ENCODE measurements around the gene TSEN2.
"Not testable (repeated sequence)": the region's sequence is repeated elsewhere in the genome, so short reads cannot be mapped to it uniquely, and the experiment has no call there.

Gene TSEN2

GRCh38 chr3:12443781-12444522 lies 40.3 kb upstream of the TSEN2 start:
- H3K36me3 ChIP-seq (ENCODE audit: control insufficient read depth, insufficient read depth, low read length): no peaks in the 10 kb centered on the region
- no peaks in the 10 kb centered on the region for H3K9me3 ChIP-seq (ENCODE audit: control insufficient read depth, low read length)
- H3K27me3 ChIP-seq (replicated peaks; ENCODE audit: control insufficient read depth, insufficient read depth, low read length, poor library complexity, severe bottlenecking): no peaks in the 10 kb centered on the region
- no peak overlapping the region for H3K27ac ChIP-seq (ENCODE audit: insufficient read depth, low read length, poor library complexity, severe bottlenecking)
- H3K4me3 ChIP-seq (ENCODE audit: insufficient read depth, low read depth, low read length, poor library complexity, severe bottlenecking): no peak overlapping the region
- DNase-seq: no peak
- no peaks in the 10 kb centered on the region for H3K4me1 ChIP-seq (ENCODE audit: control insufficient read depth, insufficient read depth, low read length, poor library complexity, severe bottlenecking)

GRCh38 chr3:12444582-12445471 lies 39.5 kb upstream of the TSEN2 start:
- Histone ChIP-seq H3K4me1 (ENCODE audit: control insufficient read depth, insufficient read depth, low read length, poor library complexity, severe bottlenecking) (no peaks in the 10 kb centered on the region), H3K9me3 (ENCODE audit: control insufficient read depth, low read length) (no peaks in the 10 kb centered on the region), H3K27me3 (replicated peaks; ENCODE audit: control insufficient read depth, insufficient read depth, low read length, poor library complexity, severe bottlenecking) (no peaks in the 10 kb centered on the region), H3K4me3 (ENCODE audit: insufficient read depth, low read depth, low read length, poor library complexity, severe bottlenecking) (no peak overlapping the region), H3K27ac (ENCODE audit: insufficient read depth, low read length, poor library complexity, severe bottlenecking) (no peak overlapping the region), H3K36me3 (ENCODE audit: control insufficient read depth, insufficient read depth, low read length) (no peaks in the 10 kb centered on the region)
- DNase-seq: no peak

DNA sequence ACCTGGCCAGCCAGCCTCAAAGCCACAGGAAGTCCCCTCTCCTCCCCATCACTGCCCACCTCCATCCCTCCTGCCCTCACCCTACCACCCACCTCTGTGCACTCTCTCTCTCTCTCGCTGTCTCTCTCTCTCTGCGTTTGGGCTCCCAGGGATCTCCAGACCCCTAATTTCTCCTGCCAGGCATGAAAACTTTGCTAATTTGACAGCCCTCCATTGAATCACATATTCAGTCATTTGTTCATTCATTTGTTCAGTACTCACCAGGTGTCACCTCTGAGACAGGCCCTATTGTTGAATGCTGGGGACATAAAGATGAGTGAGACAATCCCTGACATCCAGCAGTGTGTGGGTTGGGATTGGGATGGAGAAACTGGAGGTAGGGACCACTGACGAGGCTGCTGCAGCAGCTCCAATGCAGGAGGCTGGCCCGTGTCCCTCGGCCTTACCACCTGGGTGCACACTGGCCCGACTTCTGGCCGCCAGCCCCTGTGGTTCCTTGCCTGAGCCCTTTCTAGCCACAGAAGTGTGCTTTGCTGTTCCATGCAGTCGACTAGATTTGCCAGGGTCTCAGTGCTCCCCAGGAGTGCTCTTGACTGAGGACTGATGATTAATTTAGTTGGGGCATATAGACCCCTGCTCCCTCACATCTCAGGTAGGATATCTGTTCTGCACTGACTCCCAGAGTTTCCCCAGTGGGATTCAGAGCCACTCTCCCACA lies 38.6 kb upstream of the TSEN2 start:
- Histone ChIP-seq H3K27ac (ENCODE audit: insufficient read depth, low read length, poor library complexity, severe bottlenecking) (no peak overlapping the region), H3K9me3 (ENCODE audit: control insufficient read depth, low read length) (no peaks in the 10 kb centered on the region), H3K36me3 (ENCODE audit: control insufficient read depth, insufficient read depth, low read length) (no peaks in the 10 kb centered on the region), H3K27me3 (replicated peaks; ENCODE audit: control insufficient read depth, insufficient read depth, low read length, poor library complexity, severe bottlenecking) (no peaks in the 10 kb centered on the region), H3K4me3 (ENCODE audit: insufficient read depth, low read depth, low read length, poor library complexity, severe bottlenecking) (no peak overlapping the region), H3K4me1 (ENCODE audit: control insufficient read depth, insufficient read depth, low read length, poor library complexity, severe bottlenecking) (no peaks in the 10 kb centered on the region)
- DNase-seq: no peak

GRCh38 chr3:12446298-12446697 lies 38.0 kb upstream of the TSEN2 start:
- H3K9me3 ChIP-seq (ENCODE audit: control insufficient read depth, low read length): no peaks in the 10 kb centered on the region
- no peaks in the 10 kb centered on the region for H3K27me3 ChIP-seq (replicated peaks; ENCODE audit: control insufficient read depth, insufficient read depth, low read length, poor library complexity, severe bottlenecking)
- H3K36me3 ChIP-seq (ENCODE audit: control insufficient read depth, insufficient read depth, low read length): no peaks in the 10 kb centered on the region
- H3K27ac ChIP-seq (ENCODE audit: insufficient read depth, low read length, poor library complexity, severe bottlenecking): no peak overlapping the region
- no peak for DNase-seq
- no peaks in the 10 kb centered on the region for H3K4me1 ChIP-seq (ENCODE audit: control insufficient read depth, insufficient read depth, low read length, poor library complexity, severe bottlenecking)
- no peak overlapping the region for H3K4me3 ChIP-seq (ENCODE audit: insufficient read depth, low read depth, low read length, poor library complexity, severe bottlenecking)

DNA sequence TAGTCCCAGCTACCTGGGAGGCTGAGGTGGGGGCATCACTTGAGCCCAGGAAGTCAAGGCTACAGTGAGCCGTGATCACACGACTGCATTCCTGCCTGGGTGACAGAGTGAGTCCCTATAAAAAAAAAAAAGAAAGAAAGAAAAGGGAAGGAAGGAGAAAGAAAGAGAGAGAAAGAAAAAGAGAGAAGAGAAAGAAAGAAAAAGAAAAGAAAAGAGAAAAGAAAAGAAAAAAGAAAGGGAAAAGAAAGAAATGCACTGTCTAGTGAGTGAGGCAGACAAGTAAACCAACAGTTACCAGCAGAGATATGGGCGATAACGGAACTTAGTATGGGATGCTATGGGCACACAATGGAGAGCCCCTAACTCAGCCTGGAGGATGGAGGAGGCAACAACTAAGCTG lies 37.2 kb upstream of the TSEN2 start:
- Histone ChIP-seq H3K4me1 (ENCODE audit: control insufficient read depth, insufficient read depth, low read length, poor library complexity, severe bottlenecking) (no peaks in the 10 kb centered on the region), H3K27me3 (replicated peaks; ENCODE audit: control insufficient read depth, insufficient read depth, low read length, poor library complexity, severe bottlenecking) (no peaks in the 10 kb centered on the region), H3K9me3 (ENCODE audit: control insufficient read depth, low read length) (no peaks in the 10 kb centered on the region), H3K4me3 (ENCODE audit: insufficient read depth, low read depth, low read length, poor library complexity, severe bottlenecking) (no peak overlapping the region), H3K27ac (ENCODE audit: insufficient read depth, low read length, poor library complexity, severe bottlenecking) (no peak overlapping the region), H3K36me3 (ENCODE audit: control insufficient read depth, insufficient read depth, low read length) (no peaks in the 10 kb centered on the region)
- no peak for DNase-seq

DNA sequence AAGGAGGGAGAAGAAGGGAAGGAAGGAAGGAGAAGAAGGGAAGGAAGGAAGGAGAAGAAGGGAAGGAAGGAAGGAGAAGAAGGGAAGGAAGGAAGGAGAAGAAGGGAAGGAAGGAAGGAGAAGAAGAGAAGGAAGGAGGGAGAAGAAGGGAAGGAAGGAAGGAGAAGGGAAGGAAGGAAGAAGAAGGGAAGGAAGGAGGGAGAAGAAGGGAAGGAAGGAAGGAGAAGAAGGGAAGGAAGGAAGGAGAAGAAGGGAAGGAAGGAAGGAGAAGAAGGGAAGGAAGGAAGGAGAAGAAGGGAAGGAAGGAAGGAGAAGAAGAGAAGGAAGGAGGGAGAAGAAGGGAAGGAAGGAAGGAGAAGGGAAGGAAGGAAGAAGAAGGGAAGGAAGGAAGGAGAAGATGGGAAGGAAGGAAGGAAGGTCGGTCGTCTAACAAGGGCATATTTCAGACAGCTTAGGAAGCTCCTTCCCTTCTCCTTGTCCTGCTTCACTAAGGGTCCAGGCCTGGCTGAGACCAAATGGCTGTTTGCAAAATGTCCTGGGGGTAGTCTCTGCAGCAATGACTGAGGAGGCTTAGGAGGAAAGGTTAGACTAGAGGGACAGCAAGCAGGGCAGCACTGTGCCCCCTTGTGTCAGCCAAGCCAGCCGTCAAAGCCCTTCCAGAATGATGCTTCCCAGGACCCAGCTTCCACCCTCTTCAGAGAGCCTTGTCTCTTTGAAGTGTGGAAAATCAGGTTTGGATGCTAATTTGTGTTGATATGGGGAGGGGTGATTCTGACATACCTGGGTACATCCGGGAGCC lies 35.7 kb upstream of the TSEN2 start:
- H3K4me1 ChIP-seq (ENCODE audit: control insufficient read depth, insufficient read depth, low read length, poor library complexity, severe bottlenecking); H3K4me3 ChIP-seq (ENCODE audit: insufficient read depth, low read depth, low read length, poor library complexity, severe bottlenecking); DNase-seq; H3K27me3 ChIP-seq (replicated peaks; ENCODE audit: control insufficient read depth, insufficient read depth, low read length, poor library complexity, severe bottlenecking); H3K9me3 ChIP-seq (ENCODE audit: control insufficient read depth, low read length); H3K36me3 ChIP-seq (ENCODE audit: control insufficient read depth, insufficient read depth, low read length); H3K27ac ChIP-seq (ENCODE audit: insufficient read depth, low read length, poor library complexity, severe bottlenecking): not testable (repeated sequence)

- H3K27me3 ChIP-seq (replicated peaks; ENCODE audit: control insufficient read depth, insufficient read depth, low read length, poor library complexity, severe bottlenecking): no peaks in the 10 kb centered on the region
- no peak overlapping the region for H3K27ac ChIP-seq (ENCODE audit: insufficient read depth, low read length, poor library complexity, severe bottlenecking)
- H3K36me3 ChIP-seq (ENCODE audit: control insufficient read depth, insufficient read depth, low read length): no peaks in the 10 kb centered on the region
- no peak for DNase-seq
- H3K4me3 ChIP-seq (ENCODE audit: insufficient read depth, low read depth, low read length, poor library complexity, severe bottlenecking): no peak overlapping the region
- no peaks in the 10 kb centered on the region for H3K9me3 ChIP-seq (ENCODE audit: control insufficient read depth, low read length)
- H3K4me1 ChIP-seq (ENCODE audit: control insufficient read depth, insufficient read depth, low read length, poor library complexity, severe bottlenecking): no peaks in the 10 kb centered on the region
Observed at GRCh38 chr3:12449889-12450682, 34.2 kb upstream of the TSEN2 start.

GRCh38 chr3:12451481-12451880 lies 32.8 kb upstream of the TSEN2 start:
- Histone ChIP-seq H3K36me3 (ENCODE audit: control insufficient read depth, insufficient read depth, low read length) (no peaks in the 10 kb centered on the region), H3K27me3 (replicated peaks; ENCODE audit: control insufficient read depth, insufficient read depth, low read length, poor library complexity, severe bottlenecking) (no peaks in the 10 kb centered on the region), H3K27ac (ENCODE audit: insufficient read depth, low read length, poor library complexity, severe bottlenecking) (no peak overlapping the region), H3K9me3 (ENCODE audit: control insufficient read depth, low read length) (no peaks in the 10 kb centered on the region), H3K4me1 (ENCODE audit: control insufficient read depth, insufficient read depth, low read length, poor library complexity, severe bottlenecking) (no peaks in the 10 kb centered on the region), H3K4me3 (ENCODE audit: insufficient read depth, low read depth, low read length, poor library complexity, severe bottlenecking) (no peak overlapping the region)
- no peak for DNase-seq

DNA sequence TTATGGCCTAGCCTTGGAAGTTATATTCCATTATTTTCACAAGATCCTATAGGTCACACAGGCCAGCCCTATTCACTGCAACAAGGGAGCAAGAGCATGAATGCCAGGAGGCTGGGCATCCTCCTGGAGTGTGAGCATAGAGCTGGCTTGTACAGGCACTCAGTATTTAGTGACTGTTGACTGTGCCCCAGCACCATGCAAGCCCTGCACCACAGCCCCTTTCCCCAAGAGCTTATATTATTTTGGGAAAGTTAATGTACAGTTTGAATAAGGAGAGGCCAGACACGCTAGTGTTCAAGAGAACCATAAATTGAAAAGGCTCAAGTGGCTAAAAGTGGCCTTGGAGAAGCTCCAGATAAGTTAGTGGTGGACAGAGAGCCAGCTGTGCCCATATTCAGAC lies 32.3 kb upstream of the TSEN2 start:
- no peaks in the 10 kb centered on the region for H3K36me3 ChIP-seq (ENCODE audit: control insufficient read depth, insufficient read depth, low read length)
- H3K4me1 ChIP-seq (ENCODE audit: control insufficient read depth, insufficient read depth, low read length, poor library complexity, severe bottlenecking): no peaks in the 10 kb centered on the region
- H3K27me3 ChIP-seq (replicated peaks; ENCODE audit: control insufficient read depth, insufficient read depth, low read length, poor library complexity, severe bottlenecking): no peaks in the 10 kb centered on the region
- H3K9me3 ChIP-seq (ENCODE audit: control insufficient read depth, low read length): no peaks in the 10 kb centered on the region
- H3K27ac ChIP-seq (ENCODE audit: insufficient read depth, low read length, poor library complexity, severe bottlenecking): no peak overlapping the region
- H3K4me3 ChIP-seq (ENCODE audit: insufficient read depth, low read depth, low read length, poor library complexity, severe bottlenecking): no peak overlapping the region
- DNase-seq: no peak

Measured in effector memory CD4-positive, alpha-beta T cell (primary cell).